GM23248 (cell line): ENCODE results near the gene ADNP2. TPM values are rescaled to one million over a fixed set of nuclear protein-coding genes. Genes with fewer than 3 reads are reported as not detected.

Experiments used
- DNase-seq: peaks from one replicate; pipeline ENCODE4 v3.0.0-alpha.2; 2015
- H2AFZ ChIP-seq: fragments of 200-600 bp; sonication (generic); 2 replicates; pipeline ENCODE4 v1.6.1; 2016; ENCODE audit warnings: antibody characterized with exemption
- H3F3A ChIP-seq: fragments of 200-600 bp; sonication (generic); 2 replicates; pipeline ENCODE4 v1.6.1; 2016; ENCODE audit warnings: mild to moderate bottlenecking, antibody characterized with exemption, mixed run types; ENCODE audit not compliant: insufficient read depth
- H3K27ac ChIP-seq: fragments of 200-600 bp; sonication (generic); 2 replicates; pipeline ENCODE4 v1.5.1; 2016; ENCODE audit warnings: mild to moderate bottlenecking
- H3K27me3 ChIP-seq: fragments of 200-600 bp; sonication (generic); replicated peaks from 2 replicates; pipeline ENCODE4 v1.6.1; 2016; ENCODE audit warnings: mild to moderate bottlenecking; ENCODE audit not compliant: insufficient read depth
- H3K36me3 ChIP-seq: fragments of 200-600 bp; sonication (generic); 2 replicates; pipeline ENCODE4 v1.6.1; 2016; ENCODE audit warnings: low read depth, mild to moderate bottlenecking
- H3K4me1 ChIP-seq: fragments of 200-600 bp; sonication (generic); 2 replicates; pipeline ENCODE4 v1.6.1; 2016; ENCODE audit warnings: mild to moderate bottlenecking; ENCODE audit not compliant: insufficient read depth
- H3K4me2 ChIP-seq: fragments of 200-600 bp; sonication (generic); one replicate; pipeline ENCODE4 v1.6.1; 2016; ENCODE audit warnings: mild to moderate bottlenecking; ENCODE audit not compliant: unreplicated experiment
- H3K4me3 ChIP-seq: fragments of 200-600 bp; sonication (generic); 2 replicates; pipeline ENCODE4 v1.5.1; 2016; ENCODE audit warnings: mild to moderate bottlenecking
- H3K79me2 ChIP-seq: fragments of 200-600 bp; sonication (generic); 2 replicates; pipeline ENCODE4 v1.6.1; 2016; ENCODE audit warnings: mild to moderate bottlenecking; ENCODE audit not compliant: insufficient read depth
- H3K9ac ChIP-seq: fragments of 200-600 bp; sonication (generic); 2 replicates; pipeline ENCODE4 v1.6.1; 2016; ENCODE audit warnings: mild to moderate bottlenecking
- H3K9me2 ChIP-seq: fragments of 200-600 bp; sonication (generic); 2 replicates; pipeline ENCODE4 v1.6.1; 2016; ENCODE audit warnings: mixed run types, mild to moderate bottlenecking, moderate library complexity; ENCODE audit not compliant: insufficient read depth
- H3K9me3 ChIP-seq: fragments of 200-600 bp; sonication (generic); one replicate; pipeline ENCODE4 v1.6.1; 2017; ENCODE audit warnings: low read depth
- H4K20me1 ChIP-seq: fragments of 200-600 bp; sonication (generic); 2 replicates; pipeline ENCODE4 v1.6.0; 2016; ENCODE audit not compliant: insufficient read depth
- EZH2 ChIP-seq: fragments of 200-600 bp; sonication (generic); IDR thresholded peaks from 2 replicates; pipeline ENCODE4 v1.6.1; 2018; ENCODE audit warnings: antibody characterized with exemption, mild to moderate bottlenecking; ENCODE audit not compliant: insufficient read depth, poor library complexity, severe bottlenecking
- EZH2phosphoT487 ChIP-seq: fragments of 200-600 bp; sonication (generic); IDR thresholded peaks from 2 replicates; pipeline ENCODE4 v1.6.1; 2018; ENCODE audit warnings: antibody characterized with exemption, moderate library complexity, mild to moderate bottlenecking, low read depth; ENCODE audit not compliant: insufficient read depth
- WGBS, 2 experiments: methylation state at CpG; one replicate each; pipeline ENCODE4 v1.1.6; 2015 to 2017; ENCODE audit warnings: low lambda C conversion rate in 2 of 2, low coverage in 1 of 2; ENCODE audit errors: missing lambda C conversion rate in 2 of 2; 5-methylcytosine and 5-hydroxymethylcytosine counted together
- in situ Hi-C: fragments of 300-500 bp; cut with MboI; formaldehyde crosslinking; loops from 2 replicates; pipeline ENCODE4 v1.15.0; 2020
- polyA plus RNA-seq: library from polyadenylated mRNA; unstranded; fragments of >200 nt; fragmentation: Nextera tagmentation; extraction: Ambion mirVana; gene quantifications from 2 replicates; pipeline ENCODE4 v1.2.1, GENCODE V29; 2016
- total RNA-seq: library from RNA; depleted of rRNA; stranded (reverse); fragments of >200 nt; shearing (Covaris generic); gene quantifications from 2 replicates; pipeline ENCODE4 v1.2.3, GENCODE V29; 2014

ADNP2 gene
- total and polyA plus RNA-seq, 2 experiments from 2014 or later = 3.5 to 14.3 TPM

DNA sequence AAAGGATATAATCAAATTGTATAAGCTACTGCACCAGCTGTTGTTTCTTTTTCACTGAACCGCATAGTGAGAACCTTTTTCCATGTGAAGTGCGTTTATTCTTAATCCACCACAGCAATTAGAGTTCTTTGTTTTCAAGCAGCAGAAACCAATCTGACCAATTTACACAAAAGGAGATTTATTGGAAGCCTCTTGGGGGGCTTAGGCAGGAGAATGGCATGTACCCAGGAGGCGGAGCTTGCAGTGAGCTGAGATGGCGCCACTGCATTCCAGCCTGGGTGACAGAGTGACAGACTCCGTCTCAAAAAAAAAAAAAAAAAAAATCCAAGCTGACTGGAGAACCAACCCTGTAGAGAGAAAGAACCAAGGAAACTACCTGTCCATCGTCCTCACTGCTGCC lies 10.0 kb downstream of the ADNP2 start:
- H3K27me3 ChIP-seq = no peaks in the 10 kb centered on the region
- H3K4me1 ChIP-seq = no peaks in the 10 kb centered on the region
- 85 to 88% methylated on average over 6 of the region's 6 CpGs for WGBS, 2 experiments
- H2AFZ ChIP-seq = no peak overlapping the region
- H3K9me2 ChIP-seq = no peaks in the 10 kb centered on the region
- H3K79me2 ChIP-seq = peaks cover 93% of the 10 kb centered on the region
- no peak overlapping the region for H3K9ac ChIP-seq
- no peaks in the 10 kb centered on the region for H3F3A ChIP-seq
- H3K4me2 ChIP-seq = no peak overlapping the region
- no peak for DNase-seq
- no peak overlapping the region for H3K27ac ChIP-seq
- H3K4me3 ChIP-seq = no peak overlapping the region
- in situ Hi-C loops = no loop called here
- peaks cover 26% of the 10 kb centered on the region for H3K36me3 ChIP-seq
- no peaks in the 10 kb centered on the region for H3K9me3 ChIP-seq
- TF ChIP-seq EZH2phosphoT487 = no peak
- no peak for TF ChIP-seq EZH2
- H4K20me1 ChIP-seq = peaks cover 7% of the 10 kb centered on the region; the same call in 1 of the 2 replicates

GRCh38 chr18:80120932-80121331 lies 11.9 kb downstream of the ADNP2 start:
- Histone ChIP-seq H2AFZ (no peak overlapping the region), H3K9me2 (no peaks in the 10 kb centered on the region), H3K79me2 (peaks cover 93% of the 10 kb centered on the region), H3K9ac (no peak overlapping the region), H3K4me3 (no peak overlapping the region), H3K36me3 (peaks cover 26% of the 10 kb centered on the region), H3K4me2 (no peak overlapping the region), H3K9me3 (no peaks in the 10 kb centered on the region), H3K27me3 (no peaks in the 10 kb centered on the region), H3K4me1 (no peaks in the 10 kb centered on the region), H4K20me1 (0 out of 2 replicates have a peak, but pooled peaks cover 7% of the 10 kb centered on the region), H3F3A (0 out of 2 replicates have a peak, but pooled peaks cover 1% of the 10 kb centered on the region), H3K27ac (no peak overlapping the region)
- no peak for DNase-seq
- 0 to 8% methylated on average over 1 of the region's 1 CpG for WGBS, 2 experiments
- in situ Hi-C loops = no loop called here
- TF ChIP-seq EZH2phosphoT487 (no peak), EZH2 (no peak)

GRCh38 chr18:80124131-80124530 lies 15.1 kb downstream of the ADNP2 start:
- Histone ChIP-seq H2AFZ (no peak overlapping the region), H3K36me3 (0 out of 2 replicates have a peak, but pooled peaks cover 14% of the 10 kb centered on the region), H3K4me3 (no peak overlapping the region), H3K9me3 (no peaks in the 10 kb centered on the region), H3K27ac (no peak overlapping the region), H3K79me2 (peaks cover 93% of the 10 kb centered on the region), H3K9ac (no peak overlapping the region), H3K4me2 (no peak overlapping the region), H3K27me3 (no peaks in the 10 kb centered on the region), H3F3A (0 out of 2 replicates have a peak, but pooled peaks cover 4% of the 10 kb centered on the region), H4K20me1 (no peaks in the 10 kb centered on the region), H3K4me1 (no peaks in the 10 kb centered on the region), H3K9me2 (no peaks in the 10 kb centered on the region)
- no peak for TF ChIP-seq EZH2phosphoT487
- TF ChIP-seq EZH2 = no peak
- no peak for DNase-seq
- in situ Hi-C loops = no loop called here

GRCh38 chr18:80126797-80127196 lies 17.7 kb downstream of the ADNP2 start:
- Histone ChIP-seq H3K79me2 (peaks cover 98% of the 10 kb centered on the region), H2AFZ (no peak overlapping the region), H3K9ac (no peak overlapping the region), H3F3A (0 out of 2 replicates have a peak, but pooled peaks cover 4% of the 10 kb centered on the region), H4K20me1 (no peaks in the 10 kb centered on the region), H3K9me2 (no peaks in the 10 kb centered on the region), H3K27ac (no peak overlapping the region), H3K4me1 (no peaks in the 10 kb centered on the region), H3K27me3 (no peaks in the 10 kb centered on the region), H3K36me3 (0 out of 2 replicates have a peak, but pooled peaks cover 10% of the 10 kb centered on the region), H3K4me2 (no peak overlapping the region), H3K9me3 (no peaks in the 10 kb centered on the region), H3K4me3 (no peak overlapping the region)
- DNase-seq = no peak
- in situ Hi-C loops = no loop called here
- TF ChIP-seq EZH2phosphoT487 = no peak
- TF ChIP-seq EZH2 = no peak
- 98 to 99% methylated on average over 9 of the region's 9 CpGs for WGBS, 2 experiments

GRCh38 chr18:80127635-80128034 lies 18.6 kb downstream of the ADNP2 start:
- 94 to 100% methylated on average over 1 of the region's 1 CpG for WGBS, 2 experiments
- H3F3A ChIP-seq = 0 out of 2 replicates have a peak, but pooled peaks cover 4% of the 10 kb centered on the region
- no peak for DNase-seq
- H3K4me2 ChIP-seq = no peak overlapping the region
- no peak overlapping the region for H3K27ac ChIP-seq
- TF ChIP-seq EZH2phosphoT487 (no peak), EZH2 (no peak)
- no peak overlapping the region for H2AFZ ChIP-seq
- no peaks in the 10 kb centered on the region for H4K20me1 ChIP-seq
- no peaks in the 10 kb centered on the region for H3K4me1 ChIP-seq
- no peak overlapping the region for H3K4me3 ChIP-seq
- H3K79me2 ChIP-seq = peaks cover 98% of the 10 kb centered on the region
- H3K9me2 ChIP-seq = no peaks in the 10 kb centered on the region
- H3K27me3 ChIP-seq = no peaks in the 10 kb centered on the region
- in situ Hi-C loops = no loop called here
- H3K9ac ChIP-seq = no peak overlapping the region
- no peaks in the 10 kb centered on the region for H3K9me3 ChIP-seq
- H3K36me3 ChIP-seq = 0 out of 2 replicates have a peak, but pooled peaks cover 4% of the 10 kb centered on the region
